ENCODE data around the gene BAIAP2. TPM values are rescaled to one million over a fixed set of nuclear protein-coding genes. Genes with fewer than 3 reads are reported as not detected.

The BAIAP2 gene
- total and polyA plus RNA-seq, 10 donors, result 2.8 to 33.2 (median 17.8) TPM

- 80 to 92% (median 84%) methylated on average over 22 to 25 of the region's 25 CpGs for WGBS, 5 donors
Observed at GRCh38 chr17:81127526-81128177, 92.7 kb downstream of the BAIAP2 start.

GRCh38 chr17:81128338-81128737, 93.4 kb downstream of the BAIAP2 start:
- Histone ChIP-seq H3K4me3 (no peak overlapping the region), H3K27ac (no peak overlapping the region), H3K9me3 (no peaks in the 10 kb centered on the region), H3K4me1 (peaks cover 0 to 11% (median 5%) of the 10 kb centered on the region in 6 donors), H3K36me3 (peaks cover 0 to 71% (median 0%) of the 10 kb centered on the region in 6 donors), H3K27me3 (replicated peaks in 1 of 7) (no peaks in the 10 kb centered on the region)
- intact Hi-C loops (cut with DNase I; ENCODE audit: low total_unique reads), result no loop called here
- WGBS, 5 donors, result 89 to 96% (median 91%) methylated on average over 4 to 14 of the region's 14 CpGs
- TF ChIP-seq POLR2A (IDR thresholded peaks at IDR 0.05), result no peak
- TF ChIP-seq CTCF (IDR thresholded peaks at IDR 0.05 in 8 of 11, conservative IDR thresholded peaks at IDR 0.05 in 3 of 11), result no peak
- no peak for TF ChIP-seq POLR2AphosphoS5 (IDR thresholded peaks at IDR 0.05)
- DNase-seq, result no peak

More at GRCh38 chr17:81127526-81128177, 92.7 kb downstream of the BAIAP2 start:
- peaks cover 0 to 78% (median 0%) of the 10 kb centered on the region in 6 donors for H3K36me3 ChIP-seq
- H3K9me3 ChIP-seq, result no peaks in the 10 kb centered on the region
- no peak for TF ChIP-seq CTCF (IDR thresholded peaks at IDR 0.05 in 8 of 11, conservative IDR thresholded peaks at IDR 0.05 in 3 of 11)
- TF ChIP-seq POLR2A (IDR thresholded peaks at IDR 0.05), result no peak
- TF ChIP-seq POLR2AphosphoS5 (IDR thresholded peaks at IDR 0.05), result no peak
- peaks cover 0 to 5% (median 2%) of the 10 kb centered on the region in 6 donors for H3K4me1 ChIP-seq
- DNase-seq, result no peak
- peaks cover 0 to 3% (median 0%) of the 10 kb centered on the region in 7 donors for H3K27me3 ChIP-seq (replicated peaks in 1 of 7)
- no peak overlapping the region for H3K27ac ChIP-seq
- intact Hi-C loops (cut with DNase I; ENCODE audit: low total_unique reads), result no loop called here
- H3K4me3 ChIP-seq, result no peak overlapping the region

GRCh38 chr17:81128774-81129173, 93.8 kb downstream of the BAIAP2 start:
- DNase-seq, result no peak
- H3K9me3 ChIP-seq, result no peaks in the 10 kb centered on the region
- WGBS, 5 donors, result 60 to 94% (median 92%) methylated on average over 1 to 23 of the region's 23 CpGs
- no peak overlapping the region for H3K4me3 ChIP-seq
- no peaks in the 10 kb centered on the region for H3K27me3 ChIP-seq (replicated peaks in 1 of 7)
- intact Hi-C loops (cut with DNase I; ENCODE audit: low total_unique reads), result no loop called here
- peaks cover 0 to 16% (median 7%) of the 10 kb centered on the region in 6 donors for H3K4me1 ChIP-seq
- no peak for TF ChIP-seq POLR2A (IDR thresholded peaks at IDR 0.05)
- TF ChIP-seq POLR2AphosphoS5 (IDR thresholded peaks at IDR 0.05), result no peak
- no peak for TF ChIP-seq CTCF (IDR thresholded peaks at IDR 0.05 in 8 of 11, conservative IDR thresholded peaks at IDR 0.05 in 3 of 11)
- no peak overlapping the region for H3K27ac ChIP-seq
- H3K36me3 ChIP-seq, result peaks cover 0 to 69% (median 0%) of the 10 kb centered on the region in 6 donors

- Histone ChIP-seq H3K27ac (no peak overlapping the region), H3K27me3 (replicated peaks in 1 of 7) (no peaks in the 10 kb centered on the region), H3K4me1 (peaks cover 0 to 19% (median 8%) of the 10 kb centered on the region in 6 donors), H3K36me3 (peaks cover 0 to 69% (median 0%) of the 10 kb centered on the region in 6 donors), H3K9me3 (no peaks in the 10 kb centered on the region), H3K4me3 (no peak overlapping the region)
- TF ChIP-seq CTCF (IDR thresholded peaks at IDR 0.05 in 8 of 11, conservative IDR thresholded peaks at IDR 0.05 in 3 of 11) (peak in 1 of 11 experiments; percentile 12), POLR2AphosphoS5 (IDR thresholded peaks at IDR 0.05) (no peak), POLR2A (IDR thresholded peaks at IDR 0.05) (no peak)
- intact Hi-C loops (cut with DNase I; ENCODE audit: low total_unique reads), result no loop called here
- 90 to 97% (median 94%) methylated on average over 7 to 11 of the region's 11 CpGs for WGBS, 5 donors
- DNase-seq, result no peak
Observed at GRCh38 chr17:81129289-81129688, 94.3 kb downstream of the BAIAP2 start.
